Keratinocyte (primary cell): ENCODE data around the gene FOXM1. TPM values are rescaled to one million over a fixed set of nuclear protein-coding genes. Genes with fewer than 3 reads are reported as not detected.

Experiments used
- DNase-seq: peaks from one replicate; pipeline ENCODE4 v3.0.0-alpha.2; 2011; ENCODE audit warnings: low read depth, missing footprints, low spot score
- FAIRE-seq: peaks from 2 replicates; lab custom pipeline; 2011; peaks lifted over from hg19 to GRCh38; lab: Jason Lieb, UNC
- H2AFZ ChIP-seq: 2 replicates; pipeline ENCODE4 v1.6.0; 2012; ENCODE audit warnings: low read length, control low read depth, inconsistent platforms; ENCODE audit not compliant: control insufficient read depth
- H3K27ac ChIP-seq: 2 replicates; pipeline ENCODE4 v1.5.1; 2011; ENCODE audit warnings: low read length; ENCODE audit not compliant: control insufficient read depth, insufficient read depth
- H3K27me3 ChIP-seq: 3 replicates; pipeline ENCODE4 v1.6.0; 2011; ENCODE audit warnings: low read length; ENCODE audit not compliant: control insufficient read depth, insufficient read depth; ENCODE audit errors: extremely low read depth
- H3K36me3 ChIP-seq, 2 experiments: 2 replicates in 1 of 2; 3 replicates in 1 of 2; pipeline ENCODE4 v1.5.1; 2011; ENCODE audit warnings: low read length in 2 of 2, mild to moderate bottlenecking in 1 of 2; ENCODE audit not compliant: control insufficient read depth in 2 of 2, insufficient read depth in 2 of 2; ENCODE audit errors: extremely low read depth in 1 of 2
- H3K4me1 ChIP-seq: 3 replicates; pipeline ENCODE4 v1.5.1; 2011; ENCODE audit warnings: low read length; ENCODE audit not compliant: control insufficient read depth, insufficient read depth; ENCODE audit errors: extremely low read depth
- H3K4me2 ChIP-seq: 3 replicates; pipeline ENCODE4 v1.6.0; 2011; ENCODE audit warnings: low read depth, low read length; ENCODE audit not compliant: control insufficient read depth, insufficient read depth; ENCODE audit errors: extremely low read depth
- H3K4me3 ChIP-seq, 3 experiments: fragments of 200-600 bp in 1 of 3; sonication (generic) in 1 of 3; 2 replicates in 2 of 3; 3 replicates in 1 of 3; pipeline ENCODE4 v1.5.1; 2011 to 2016; ENCODE audit warnings: low read length in 3 of 3, mild to moderate bottlenecking in 3 of 3, control low read depth in 2 of 3, inconsistent platforms in 1 of 3, low read depth in 1 of 3, mixed read lengths in 1 of 3, mixed run types in 1 of 3, moderate library complexity in 1 of 3; ENCODE audit not compliant: control insufficient read depth in 2 of 3, insufficient read depth in 2 of 3; ENCODE audit errors: extremely low read depth in 1 of 3
- H3K79me2 ChIP-seq: 2 replicates; pipeline ENCODE4 v1.6.0; 2012; ENCODE audit warnings: low read length; ENCODE audit not compliant: control insufficient read depth, insufficient read depth
- H3K9ac ChIP-seq: 3 replicates; pipeline ENCODE4 v1.6.0; 2011; ENCODE audit warnings: low read length; ENCODE audit not compliant: control insufficient read depth, insufficient read depth; ENCODE audit errors: extremely low read depth
- H3K9me1 ChIP-seq: 3 replicates; pipeline ENCODE4 v1.6.0; 2011; ENCODE audit warnings: low read length; ENCODE audit not compliant: control insufficient read depth, insufficient read depth; ENCODE audit errors: extremely low read depth
- H3K9me3 ChIP-seq: 2 replicates; pipeline ENCODE4 v1.5.1; 2012; ENCODE audit warnings: low read depth, low read length; ENCODE audit not compliant: control insufficient read depth
- H4K20me1 ChIP-seq: 3 replicates; pipeline ENCODE4 v1.6.0; 2011; ENCODE audit warnings: low read length; ENCODE audit not compliant: control insufficient read depth, insufficient read depth; ENCODE audit errors: extremely low read depth
- CTCF ChIP-seq, 3 experiments: IDR thresholded peaks in 1 of 3; conservative IDR thresholded peaks in 1 of 3; optimal IDR thresholded peaks in 1 of 3; 2 replicates in 2 of 3; 3 replicates in 1 of 3; pipeline versions ENCODE3 to v1.5.1; 2011; ENCODE audit warnings: low read length in 3 of 3, mild to moderate bottlenecking in 3 of 3, moderate library complexity in 2 of 3, control low read depth in 1 of 3, inconsistent platforms in 1 of 3; ENCODE audit not compliant: insufficient read depth in 2 of 3; ENCODE audit errors: extremely low read depth in 1 of 3
- EZH2 ChIP-seq: IDR thresholded peaks from one replicate; pipeline ENCODE4 v1.6.1; 2012; ENCODE audit warnings: inconsistent platforms, mild to moderate bottlenecking, low read length, moderate library complexity
- dilution Hi-C: fragments of 300-500 bp; cut with MboI; formaldehyde crosslinking; loops from one replicate; pipeline ENCODE4 v1.7.0; 2020; ENCODE audit warnings: low sequenced_read_pairs; ENCODE audit not compliant: extremely low pct_ligation_motif_present
- polyA plus RNA-seq, 5 experiments: library from polyadenylated mRNA; depleted of rRNA in 3 of 5; stranded (reverse) in 3 of 5; stranded (forward) in 1 of 5; unstranded in 1 of 5; fragments of >200 nt; gene quantifications; 1 replicate in 1 of 5; 2 replicates in 3 of 5; 3 replicates in 1 of 5; pipeline versions ENCODE4 v1.2.1 to v1.2.3, GENCODE V29; 2011 to 2012; ENCODE audit warnings: missing spikeins in 2 of 5, low read depth in 1 of 5, low replicate concordance in 1 of 5

The FOXM1 gene
- polyA plus RNA-seq, 1 donor (not counting 4 experiments of a cell fraction or from before 2014, with no cell fraction given), result 9.0 TPM

GRCh38 chr12:2895051-2895451 lies 18.1 kb upstream of the FOXM1 start:
- H3K4me1 ChIP-seq, result peaks cover 19% of the 10 kb centered on the region
- FAIRE-seq, result no peak
- no peak for DNase-seq
- peaks cover 35% of the 10 kb centered on the region for H3K79me2 ChIP-seq
- H4K20me1 ChIP-seq, result no peaks in the 10 kb centered on the region
- TF ChIP-seq CTCF (optimal IDR thresholded peaks at IDR 0.05 in 1 of 3, IDR thresholded peaks at IDR 0.05 in 1 of 3, conservative IDR thresholded peaks at IDR 0.05 in 1 of 3; ENCODE audit: extremely low read depth in 1 of 3, insufficient read depth in 2 of 3, low read length in 3 of 3) (no peak), EZH2 (no peak)
- H3K4me2 ChIP-seq, result no peak overlapping the region
- no peaks in the 10 kb centered on the region for H3K36me3 ChIP-seq
- peak overlapping the region; percentile 8 for H3K27ac ChIP-seq
- H3K9ac ChIP-seq, result no peak overlapping the region
- no peak overlapping the region for H3K4me3 ChIP-seq
- H3K9me3 ChIP-seq, result no peaks in the 10 kb centered on the region
- no peak overlapping the region for H2AFZ ChIP-seq
- dilution Hi-C loops, result no loop called here
- no peaks in the 10 kb centered on the region for H3K9me1 ChIP-seq
- H3K27me3 ChIP-seq, result no peaks in the 10 kb centered on the region

- dilution Hi-C loops, result no loop called here
- Histone ChIP-seq H3K27ac (no peak overlapping the region), H3K4me2 (no peak overlapping the region), H4K20me1 (no peaks in the 10 kb centered on the region), H3K36me3 (no peaks in the 10 kb centered on the region), H3K4me3 (no peak overlapping the region), H3K27me3 (no peaks in the 10 kb centered on the region), H3K4me1 (peaks cover 19% of the 10 kb centered on the region), H3K9me1 (no peaks in the 10 kb centered on the region), H3K9me3 (no peaks in the 10 kb centered on the region), H2AFZ (no peak overlapping the region), H3K9ac (peak overlapping the region; percentile 11), H3K79me2 (peaks cover 31% of the 10 kb centered on the region)
- FAIRE-seq (peak; percentile 5), DNase-seq (no peak)
- TF ChIP-seq EZH2, result no peak
- TF ChIP-seq CTCF (optimal IDR thresholded peaks at IDR 0.05 in 1 of 3, IDR thresholded peaks at IDR 0.05 in 1 of 3, conservative IDR thresholded peaks at IDR 0.05 in 1 of 3; ENCODE audit: extremely low read depth in 1 of 3, insufficient read depth in 2 of 3, low read length in 3 of 3), result no peak
Observed at GRCh38 chr12:2893007-2893406, 16.0 kb upstream of the FOXM1 start.
